HFF-Myc (cell line): Measurements from ENCODE around the gene LETM1.

Source experiments
- DNase-seq: peaks from one replicate; pipeline ENCODE4 v3.0.0-alpha.2; 2011; ENCODE audit warnings: low read depth; ENCODE audit errors: extremely low read depth
- H3K4me3 ChIP-seq: replicated peaks from 2 replicates; pipeline ENCODE4 v1.5.1; 2011; ENCODE audit warnings: low read depth, mild to moderate bottlenecking, control low read depth, low read length
- CTCF ChIP-seq: IDR thresholded peaks from 2 replicates; pipeline ENCODE4 v1.5.1; 2012; ENCODE audit warnings: mild to moderate bottlenecking, low read depth, low read length, control low read depth; ENCODE audit errors: missing control alignments

The LETM1 gene

GRCh38 chr4:1815096-1815996, 40.6 kb downstream of the LETM1 start:
- DNase-seq: no peak
- no peak for TF ChIP-seq CTCF
- H3K4me3 ChIP-seq: no peak overlapping the region

GRCh38 chr4:1814453-1814852, 41.5 kb downstream of the LETM1 start:
- no peak overlapping the region for H3K4me3 ChIP-seq
- DNase-seq: no peak

GRCh38 chr4:1813915-1814314, 42.0 kb downstream of the LETM1 start:
- no peak for DNase-seq
- H3K4me3 ChIP-seq: no peak overlapping the region
- no peak for TF ChIP-seq CTCF

More at GRCh38 chr4:1814453-1814852, 41.5 kb downstream of the LETM1 start:
- TF ChIP-seq CTCF: no peak

GRCh38 chr4:1813231-1813630, 42.7 kb downstream of the LETM1 start:
- no peak overlapping the region for H3K4me3 ChIP-seq
- TF ChIP-seq CTCF: no peak
- no peak for DNase-seq

GRCh38 chr4:1812720-1813119, 43.2 kb downstream of the LETM1 start:
- no peak for DNase-seq
- no peak for TF ChIP-seq CTCF
- no peak overlapping the region for H3K4me3 ChIP-seq

- no peak for TF ChIP-seq CTCF
- DNase-seq: no peak
- no peak overlapping the region for H3K4me3 ChIP-seq
Observed at GRCh38 chr4:1810765-1811164, 45.2 kb downstream of the LETM1 start.
